ENCODE data around the gene HYAL4.
A peak's percentile ranks its signal among the peaks of the same experiment; 100 is the strongest.
"Not testable (repeated sequence)": the region's sequence is repeated elsewhere in the genome, so short reads cannot be mapped to it uniquely, and the experiment has no call there.

The HYAL4 gene

DNA sequence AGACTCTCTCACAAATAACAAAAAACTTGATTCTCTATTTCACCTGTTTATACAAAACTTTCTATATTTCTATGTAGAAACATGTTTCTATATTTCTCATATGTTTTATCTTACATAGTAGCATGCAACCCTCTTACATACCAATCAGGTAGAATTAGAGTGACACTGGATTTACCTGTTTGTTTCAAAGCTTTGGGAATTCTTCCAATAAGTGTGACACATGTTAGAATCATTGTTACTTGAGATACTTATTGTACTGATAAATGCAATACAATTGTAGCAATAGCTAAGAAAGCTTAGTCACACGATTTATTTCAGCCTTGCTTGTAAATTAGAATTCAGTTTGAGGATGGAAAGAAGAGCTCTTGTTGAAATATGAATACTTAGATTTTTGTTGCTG lies 4.9 kb downstream of the HYAL4 start:
- no peak for DNase-seq

DNA sequence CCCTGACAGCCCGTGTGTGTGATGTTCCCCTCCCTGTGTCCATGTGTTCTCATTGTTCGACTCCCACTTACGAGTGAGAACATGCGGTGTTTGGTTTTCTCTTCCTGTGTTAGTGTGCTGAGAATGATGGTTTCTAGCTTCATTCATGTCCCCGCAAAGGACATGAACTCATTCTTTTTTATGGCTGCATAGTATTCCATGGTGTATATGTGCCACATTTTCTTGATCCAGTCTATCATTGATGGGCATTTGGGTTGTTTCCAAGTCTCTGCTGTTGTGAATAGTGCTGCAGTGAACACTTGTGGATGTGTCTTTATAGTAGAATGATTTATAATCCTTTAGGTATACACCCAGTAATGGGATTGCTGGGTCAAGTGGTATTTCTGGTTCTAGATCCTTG lies 6.4 kb downstream of the HYAL4 start:
- not testable (repeated sequence) for DNase-seq

GRCh38 chr7:123854291-123854690 lies 9.3 kb downstream of the HYAL4 start:
- not testable (repeated sequence) for DNase-seq

DNA sequence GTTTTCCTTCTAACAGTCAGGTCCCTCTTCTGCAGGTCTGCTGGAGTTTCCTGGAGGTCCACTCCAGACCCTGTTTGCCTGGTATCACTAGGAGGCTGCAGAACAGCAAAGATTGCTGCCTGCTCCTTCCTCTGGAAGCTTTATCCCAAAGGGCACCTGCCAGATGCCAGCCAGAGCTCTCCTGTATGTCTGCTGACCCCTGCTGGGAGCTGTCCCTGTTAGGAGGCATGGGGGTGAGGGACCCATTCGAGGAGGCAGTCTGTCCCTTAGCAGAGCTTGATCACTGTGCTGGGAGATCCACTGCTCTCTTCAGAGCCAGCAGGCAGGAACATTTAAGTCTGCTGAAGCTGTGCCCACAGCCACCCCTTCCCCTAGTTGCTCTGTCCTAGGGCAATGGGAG lies 11.5 kb downstream of the HYAL4 start:
- DNase-seq: not testable (repeated sequence)

GRCh38 chr7:123860848-123861247 lies 15.9 kb downstream of the HYAL4 start:
- no peak for DNase-seq

GRCh38 chr7:123862775-123863174 lies 17.8 kb downstream of the HYAL4 start:
- no peak for DNase-seq

DNA sequence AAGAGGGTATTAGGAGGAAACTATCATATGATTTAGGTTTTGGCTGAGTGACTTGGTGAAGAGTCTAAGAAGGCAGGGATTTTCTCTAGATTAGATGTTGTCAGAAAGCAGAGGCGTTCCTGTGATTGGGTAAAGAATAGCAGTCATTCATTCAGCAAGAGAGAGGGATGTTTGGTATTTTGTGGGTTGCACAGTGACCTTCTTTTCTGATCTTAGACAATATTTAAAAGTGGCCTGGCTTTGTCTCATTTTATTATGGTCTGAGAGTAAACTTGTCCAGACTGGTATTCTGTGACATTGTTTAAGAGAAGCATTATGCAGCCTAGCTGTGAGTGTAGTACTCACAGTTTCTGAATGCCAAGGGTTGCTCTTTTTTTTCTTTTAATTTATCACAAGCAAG lies 18.5 kb downstream of the HYAL4 start:
- no peak for DNase-seq

GRCh38 chr7:123864012-123864411 lies 19.0 kb downstream of the HYAL4 start:
- no peak for DNase-seq

DNA sequence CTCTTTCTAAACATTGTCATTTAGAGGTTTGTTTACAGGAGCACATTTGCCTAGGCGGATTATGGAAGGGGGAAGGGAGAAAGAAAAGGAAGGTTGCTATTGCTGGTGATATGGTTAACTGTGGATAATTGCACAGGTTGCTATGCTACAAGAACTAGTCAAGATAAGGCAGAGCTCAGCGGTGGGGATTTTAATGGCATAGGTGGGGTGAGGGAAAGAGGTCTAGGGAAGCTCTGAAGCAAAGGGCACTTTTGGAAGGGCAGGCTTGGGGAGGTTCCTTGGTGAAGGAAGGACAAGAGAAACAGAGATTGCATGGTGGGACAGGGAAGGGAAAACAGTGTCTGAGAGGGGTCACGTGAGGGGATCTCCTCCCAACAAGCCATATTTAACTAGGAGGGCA lies 19.5 kb downstream of the HYAL4 start:
- DNase-seq: no peak

- no peak for DNase-seq
Observed at GRCh38 chr7:123864966-123865365, 20.0 kb downstream of the HYAL4 start.

DNA sequence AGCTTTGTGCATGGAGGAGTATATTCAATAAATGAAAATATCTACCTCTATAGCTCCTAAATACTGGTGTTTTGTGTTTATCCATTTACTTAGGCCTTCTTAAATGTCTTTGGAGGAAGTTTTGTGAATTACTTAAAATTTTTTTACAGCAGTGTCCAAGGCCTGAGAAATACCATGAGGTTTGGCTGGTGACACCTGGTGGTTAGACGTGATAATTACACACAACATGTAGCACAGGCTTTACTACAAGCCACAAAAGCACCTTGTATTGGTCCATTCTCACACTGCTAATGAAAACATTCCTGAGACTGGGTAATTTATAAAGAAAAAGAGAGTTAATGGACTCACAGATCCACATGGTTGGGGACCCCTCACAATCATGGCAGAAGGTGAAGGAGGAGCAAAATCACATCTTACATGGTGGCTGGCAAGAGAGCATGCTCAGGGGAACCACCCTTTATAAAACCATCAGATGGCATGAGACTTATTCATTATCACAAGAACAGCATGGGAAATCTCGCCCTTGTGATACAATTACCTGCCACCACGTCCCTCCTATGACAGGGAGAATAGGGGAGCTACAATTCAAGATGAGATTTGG lies 20.6 kb downstream of the HYAL4 start:
- DNase-seq: peak; percentile 31

GRCh38 chr7:123867225-123867624 lies 22.3 kb downstream of the HYAL4 start:
- DNase-seq: no peak

- DNase-seq: no peak
Observed at GRCh38 chr7:123871998-123872867, 27.3 kb downstream of the HYAL4 start.

DNA sequence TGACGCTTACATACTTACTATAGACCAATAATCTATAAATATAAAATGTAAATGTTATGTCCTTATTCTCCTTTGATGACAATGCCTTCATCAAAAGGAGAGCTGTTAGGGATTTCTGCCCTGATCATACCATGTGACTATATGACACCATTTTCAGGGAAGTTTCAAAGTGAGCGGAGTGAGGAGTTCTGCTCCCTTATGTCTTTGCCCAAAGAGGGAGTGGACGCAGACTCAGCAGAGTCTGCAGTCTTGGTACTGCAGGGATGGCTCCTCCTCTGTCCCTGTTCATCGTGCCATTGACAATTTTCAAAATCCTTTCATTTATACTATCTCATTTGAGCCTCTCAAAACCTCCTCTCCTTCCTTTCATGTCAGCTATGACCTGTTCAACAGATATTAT lies 27.9 kb downstream of the HYAL4 start:
- no peak for DNase-seq

GRCh38 chr7:123876557-123877256 lies 31.7 kb downstream of the HYAL4 start:
- no peak for DNase-seq

DNA sequence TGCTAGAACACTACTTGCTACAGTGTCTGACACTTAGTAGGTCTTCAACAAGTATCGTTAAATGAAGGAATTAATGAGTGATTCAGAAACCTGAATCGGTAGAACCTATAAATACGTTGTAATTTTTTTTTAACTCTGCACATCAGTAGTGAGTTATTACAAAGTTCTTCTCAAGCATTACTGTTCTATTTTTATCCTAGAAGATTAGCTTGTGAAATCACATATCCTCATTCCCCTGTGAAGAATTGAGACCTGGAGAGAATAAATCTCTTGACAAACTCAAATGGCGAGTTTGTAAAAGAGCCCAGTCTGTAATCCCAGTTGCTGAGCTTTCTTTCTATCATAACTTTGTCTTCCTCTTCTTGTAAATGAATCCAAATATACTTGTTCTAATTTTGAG lies 34.7 kb downstream of the HYAL4 start:
- DNase-seq: no peak

DNA sequence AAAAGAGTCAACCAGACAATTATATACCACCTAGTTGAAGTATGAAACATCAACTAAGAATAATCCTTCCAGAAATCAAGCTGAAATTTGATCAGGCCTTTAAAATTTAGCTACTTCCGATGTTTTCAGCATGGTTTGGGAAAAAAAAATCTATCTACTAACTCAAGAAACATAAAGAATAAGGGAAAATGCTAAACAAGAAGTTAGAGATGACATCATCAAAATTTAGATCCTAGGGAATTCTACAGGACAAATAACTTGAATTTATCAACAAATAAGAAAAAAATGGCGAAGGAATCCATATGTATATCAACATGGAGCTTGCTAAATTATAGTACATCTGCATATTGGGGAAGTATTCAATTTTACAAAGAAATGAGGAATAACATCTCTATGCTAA lies 36.3 kb downstream of the HYAL4 start:
- no peak for DNase-seq

DNA sequence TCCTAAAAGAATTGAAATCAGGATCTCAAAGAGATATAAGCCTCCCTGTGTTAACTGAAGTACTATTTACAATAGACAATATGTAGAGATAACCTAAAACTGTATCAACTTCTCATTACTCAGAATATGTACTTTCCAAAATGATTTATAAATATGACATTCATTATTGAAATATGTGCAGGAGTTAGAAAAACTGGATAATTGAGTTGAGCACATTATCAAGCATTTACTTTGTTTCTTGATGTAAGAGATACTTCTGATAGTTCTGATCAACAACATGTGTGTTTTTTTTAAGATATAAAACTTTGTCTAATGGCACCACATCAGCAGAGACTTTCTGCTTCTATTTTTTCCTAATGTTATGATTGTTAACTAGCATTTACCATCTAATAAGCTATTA lies 38.2 kb downstream of the HYAL4 start:
- no peak for DNase-seq

DNA sequence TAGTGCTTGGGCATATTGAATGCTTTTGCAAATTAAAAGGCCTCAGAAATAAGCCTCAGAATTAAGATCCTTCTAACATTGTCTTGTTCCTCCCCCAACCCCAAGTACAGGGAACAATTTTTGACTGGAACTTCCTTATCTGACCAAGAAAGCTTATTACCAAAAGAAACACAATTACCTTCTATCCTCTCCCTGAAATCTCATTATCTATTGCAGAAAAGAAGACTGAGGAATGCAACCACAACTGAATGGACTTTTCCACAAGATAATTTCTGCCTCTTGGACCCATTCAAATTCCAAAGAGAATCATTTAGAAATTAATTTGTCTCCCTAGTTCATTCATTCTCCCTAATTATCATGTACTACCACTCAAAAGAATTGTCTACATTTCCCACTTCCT lies 43.2 kb downstream of the HYAL4 start:
- no peak for DNase-seq

DNA sequence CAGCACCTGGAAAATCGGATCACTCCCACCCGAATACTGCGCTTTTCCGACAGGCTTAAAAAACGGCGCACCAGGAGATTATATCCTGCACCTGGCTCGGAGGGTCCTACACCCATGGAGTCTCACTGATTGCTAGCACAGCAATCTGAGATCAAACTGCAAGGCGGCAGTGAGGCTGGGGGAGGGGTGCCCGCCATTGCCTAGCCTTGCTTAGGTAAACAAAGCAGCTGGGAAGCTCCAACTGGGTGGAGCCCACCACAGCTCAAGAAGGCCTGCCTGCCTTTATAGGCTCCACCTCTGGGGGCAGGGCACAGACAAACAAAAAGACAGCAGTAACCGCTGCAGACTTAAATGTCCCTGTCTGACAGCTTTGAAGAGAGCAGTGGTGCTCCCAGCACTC lies 49.8 kb downstream of the HYAL4 start:
- DNase-seq: not testable (repeated sequence)

DNA sequence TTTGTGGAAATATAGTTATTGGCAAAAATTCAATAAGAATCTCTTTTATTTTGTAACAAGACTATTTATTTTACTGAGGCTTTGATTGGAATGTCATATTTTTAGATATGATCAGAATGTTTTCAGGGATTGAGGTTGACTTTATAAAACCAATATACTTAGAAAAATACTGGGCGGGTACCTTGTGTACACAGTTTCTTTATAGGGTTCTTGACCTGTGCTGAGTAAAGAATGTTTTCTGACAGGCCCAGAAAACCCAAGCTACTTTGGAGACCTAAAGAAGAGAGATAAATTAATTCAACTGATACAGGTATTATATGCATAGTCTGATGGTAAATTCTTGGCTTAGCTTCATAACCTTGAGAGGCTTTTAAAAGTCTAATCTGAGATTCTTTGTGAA lies 56.1 kb downstream of the HYAL4 start:
- no peak for DNase-seq

DNA sequence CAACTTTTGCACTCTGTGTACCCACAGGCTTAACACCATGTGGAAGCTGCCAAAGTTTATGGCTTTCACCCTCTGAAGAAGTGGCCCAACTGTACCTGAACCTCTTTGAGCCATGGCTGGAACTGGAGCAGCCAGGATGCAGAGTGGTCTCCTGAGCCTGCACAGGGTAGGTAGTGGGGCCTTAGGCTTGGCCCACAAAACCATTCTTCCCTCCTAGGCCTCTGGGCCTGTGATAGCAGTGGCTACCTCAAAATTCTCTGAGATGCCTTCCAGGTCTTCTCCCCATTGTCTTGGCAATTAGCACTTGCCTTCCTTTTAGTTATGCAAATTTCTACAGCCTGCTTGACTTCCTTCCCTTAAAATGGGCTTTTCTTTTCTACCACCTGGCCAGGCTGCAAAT lies 60.7 kb downstream of the HYAL4 start:
- DNase-seq: no peak

DNA sequence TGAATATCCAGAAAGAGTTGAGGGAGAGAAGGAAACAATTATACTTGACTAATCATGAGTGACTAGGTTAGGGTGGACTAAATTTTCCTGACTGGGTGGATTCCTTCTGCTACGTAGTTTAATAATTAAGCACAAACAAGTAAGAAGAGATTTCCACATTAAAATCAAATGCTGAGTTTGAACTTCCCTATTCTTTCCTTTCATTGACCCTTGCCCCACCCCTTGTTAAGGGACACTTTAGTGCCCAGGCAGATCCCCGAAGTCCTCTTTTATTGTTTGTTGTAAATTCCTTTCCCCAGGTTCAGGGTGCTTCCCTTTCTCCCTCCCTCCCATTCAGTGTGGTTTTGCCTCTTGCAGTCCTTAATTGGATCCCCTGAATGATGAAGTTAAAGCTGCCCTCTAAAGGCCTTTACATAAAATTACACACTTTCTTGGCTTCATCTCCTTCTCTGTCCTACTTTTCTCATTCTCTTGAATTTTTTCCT lies 71.3 kb downstream of the HYAL4 start:
- no peak for DNase-seq

DNA sequence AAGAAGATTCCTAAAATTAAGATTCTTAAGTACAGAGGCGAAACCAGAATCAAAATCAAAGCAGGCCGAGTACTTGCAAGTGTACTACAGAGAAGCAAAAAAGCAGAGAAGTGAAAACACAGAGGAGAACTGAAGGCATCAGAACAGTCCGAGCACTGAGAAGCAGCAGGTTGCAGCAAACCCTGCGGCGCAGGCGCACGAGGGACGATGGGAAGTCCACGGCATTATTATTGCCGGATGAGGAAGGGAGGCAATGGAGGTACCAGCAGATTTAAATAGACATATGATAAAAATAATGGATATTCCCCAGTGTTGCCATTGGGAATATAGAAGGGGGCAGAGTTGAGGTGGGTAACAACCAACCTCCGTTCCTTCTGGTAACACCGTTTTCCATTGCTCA lies 72.9 kb downstream of the HYAL4 start:
- DNase-seq: no peak

Measured in CD4-positive, alpha-beta T cell treated with Interleukin-15 for 1 hour (primary cell).